Tongue (tissue), 2 donors: ENCODE data around the gene NCOR2. TPM values are rescaled to one million over a fixed set of nuclear protein-coding genes. Genes with fewer than 3 reads are reported as not detected.

Experiments used
- DNase-seq: peaks from one replicate; pipeline ENCODE4 v3.0.0-alpha.2; 2015
- total RNA-seq: library from RNA; depleted of rRNA; stranded (reverse); fragments of >200 nt; gene quantifications from one replicate; pipeline ENCODE4 v1.2.3, GENCODE V29; 2014

The NCOR2 gene
- total RNA-seq, 1 donor from 2014 or later: 147 TPM

GRCh38 chr12:124559182-124560017, 8.0 kb downstream of the NCOR2 start:
- DNase-seq: no peak

GRCh38 chr12:124558313-124558712, 9.1 kb downstream of the NCOR2 start:
- DNase-seq: no peak

DNA sequence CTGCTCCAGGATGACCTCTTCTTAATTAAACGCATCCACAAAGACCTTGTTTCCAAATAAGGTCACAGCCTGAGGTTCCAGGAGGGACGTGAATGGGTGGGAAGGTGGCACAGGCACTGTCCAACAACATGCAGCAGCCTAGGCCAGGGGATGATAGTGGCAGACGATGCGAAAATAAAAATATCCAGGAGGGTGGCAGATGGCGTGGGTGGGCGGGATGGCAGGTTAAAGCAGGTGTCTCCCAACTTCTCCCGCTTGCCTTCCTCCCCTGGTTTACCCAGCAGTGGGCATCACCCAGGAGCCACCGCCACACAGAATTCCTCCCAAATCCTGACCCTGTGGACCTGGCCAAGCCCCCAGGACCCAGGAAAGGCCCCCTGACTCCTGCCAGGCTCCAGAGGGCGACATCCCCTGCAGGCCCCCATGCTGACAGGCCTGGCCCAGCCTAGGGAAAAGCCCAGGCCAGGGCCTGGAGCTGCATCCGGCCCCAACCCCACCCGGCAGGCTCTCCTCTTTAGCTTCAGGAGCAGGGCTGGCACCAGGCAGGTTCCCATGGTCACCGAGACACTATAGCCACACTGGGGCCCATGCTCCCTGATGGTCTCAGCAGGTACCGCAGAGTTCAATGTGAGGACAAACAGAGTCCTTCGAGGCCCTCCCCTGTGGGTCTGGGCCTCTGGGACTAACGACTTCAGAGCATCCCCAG, 9.7 kb downstream of the NCOR2 start:
- DNase-seq: no peak

GRCh38 chr12:124556896-124557501, 10.4 kb downstream of the NCOR2 start:
- no peak for DNase-seq

DNA sequence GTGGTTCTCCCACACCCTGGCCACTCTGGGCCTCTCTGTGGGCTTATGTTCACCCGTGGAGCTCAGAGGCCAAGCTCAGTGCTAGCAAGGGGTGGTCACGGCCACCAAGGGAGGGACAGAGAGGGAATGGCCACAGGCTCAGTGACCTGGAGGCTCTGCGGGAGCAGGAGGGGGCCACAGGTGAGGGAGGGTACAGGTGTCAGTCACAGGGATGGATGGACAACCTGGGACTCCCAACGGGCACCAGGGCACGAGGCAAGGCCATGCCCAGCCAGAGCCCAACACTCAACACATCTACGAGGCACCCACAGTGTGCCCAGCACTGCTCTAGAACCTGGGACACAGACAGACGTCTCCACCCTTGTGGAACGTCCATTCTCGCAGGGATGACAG, 11.3 kb downstream of the NCOR2 start:
- DNase-seq: no peak

DNA sequence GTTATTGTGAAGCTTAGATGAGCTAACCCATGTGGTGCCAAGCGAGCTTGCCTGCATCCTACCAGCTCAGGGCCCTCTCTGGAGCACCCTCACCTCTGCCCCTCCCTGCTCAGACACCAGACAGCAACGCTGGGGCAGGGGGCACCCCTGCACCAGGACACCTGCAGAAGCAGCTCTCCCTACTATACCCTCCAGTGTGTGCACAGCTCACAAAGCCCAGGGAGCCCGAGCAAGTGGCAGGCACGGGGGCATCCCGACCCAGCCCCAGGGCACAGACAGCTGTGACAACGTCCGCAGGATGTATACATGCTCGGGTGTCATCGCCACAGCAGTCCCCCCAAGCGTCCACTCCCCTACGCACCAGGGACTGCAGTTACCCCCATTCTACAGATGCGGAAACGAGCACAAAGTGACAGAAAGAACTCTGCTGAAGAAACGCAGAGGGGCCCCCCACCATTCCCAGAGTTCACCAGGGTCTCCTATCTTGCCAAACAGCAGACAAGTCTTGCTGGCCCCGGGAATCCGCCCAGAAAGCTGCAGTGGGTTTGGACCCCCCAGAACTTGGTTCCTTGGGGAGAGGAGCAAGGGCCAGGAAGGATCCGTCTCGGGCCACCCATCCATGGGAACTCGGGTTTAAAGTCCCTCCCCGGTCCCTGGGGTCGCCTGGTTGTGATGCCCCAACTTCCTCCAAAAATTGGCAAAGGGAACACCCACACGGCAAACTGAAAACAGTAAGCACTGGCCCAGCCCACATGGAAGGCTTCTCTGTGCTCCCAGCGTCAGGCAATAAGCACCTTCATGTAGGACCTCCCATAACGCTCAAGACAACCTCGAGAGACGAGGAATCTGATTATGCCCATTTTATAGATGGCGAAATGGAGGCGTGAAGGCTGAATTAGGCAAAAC, 12.0 kb downstream of the NCOR2 start:
- no peak for DNase-seq

DNA sequence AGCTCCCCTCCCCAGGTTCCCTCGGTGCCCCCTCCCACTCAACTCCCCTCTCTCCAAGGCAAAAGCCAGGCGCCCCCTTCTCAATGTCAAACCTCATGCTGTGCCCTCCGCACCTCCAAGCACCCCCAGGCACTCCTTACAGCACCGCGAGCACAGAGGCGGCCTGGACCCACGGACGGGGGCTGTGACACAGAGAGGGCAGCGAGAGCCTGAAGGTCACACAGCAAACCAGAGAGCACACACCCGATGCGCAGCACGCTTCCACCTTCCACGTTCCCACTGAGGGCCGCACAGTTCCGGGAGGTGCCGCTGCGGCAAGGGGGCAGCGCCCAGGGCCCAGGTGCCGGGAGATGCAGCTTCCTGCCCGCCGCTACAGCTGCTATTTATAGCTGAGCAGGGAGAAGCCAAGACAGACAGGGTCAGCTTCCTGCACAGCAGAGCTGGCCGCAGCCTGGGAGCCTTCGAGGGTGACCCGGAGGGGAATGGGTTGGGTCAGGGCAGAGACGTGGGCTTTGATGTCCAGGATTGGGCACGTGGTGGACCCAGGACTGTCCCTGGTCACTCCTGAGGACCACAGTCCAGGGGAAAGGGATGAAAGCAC, 12.9 kb downstream of the NCOR2 start:
- DNase-seq: no peak

- no peak for DNase-seq
Observed at GRCh38 chr12:124553862-124554428, 13.5 kb downstream of the NCOR2 start.

DNA sequence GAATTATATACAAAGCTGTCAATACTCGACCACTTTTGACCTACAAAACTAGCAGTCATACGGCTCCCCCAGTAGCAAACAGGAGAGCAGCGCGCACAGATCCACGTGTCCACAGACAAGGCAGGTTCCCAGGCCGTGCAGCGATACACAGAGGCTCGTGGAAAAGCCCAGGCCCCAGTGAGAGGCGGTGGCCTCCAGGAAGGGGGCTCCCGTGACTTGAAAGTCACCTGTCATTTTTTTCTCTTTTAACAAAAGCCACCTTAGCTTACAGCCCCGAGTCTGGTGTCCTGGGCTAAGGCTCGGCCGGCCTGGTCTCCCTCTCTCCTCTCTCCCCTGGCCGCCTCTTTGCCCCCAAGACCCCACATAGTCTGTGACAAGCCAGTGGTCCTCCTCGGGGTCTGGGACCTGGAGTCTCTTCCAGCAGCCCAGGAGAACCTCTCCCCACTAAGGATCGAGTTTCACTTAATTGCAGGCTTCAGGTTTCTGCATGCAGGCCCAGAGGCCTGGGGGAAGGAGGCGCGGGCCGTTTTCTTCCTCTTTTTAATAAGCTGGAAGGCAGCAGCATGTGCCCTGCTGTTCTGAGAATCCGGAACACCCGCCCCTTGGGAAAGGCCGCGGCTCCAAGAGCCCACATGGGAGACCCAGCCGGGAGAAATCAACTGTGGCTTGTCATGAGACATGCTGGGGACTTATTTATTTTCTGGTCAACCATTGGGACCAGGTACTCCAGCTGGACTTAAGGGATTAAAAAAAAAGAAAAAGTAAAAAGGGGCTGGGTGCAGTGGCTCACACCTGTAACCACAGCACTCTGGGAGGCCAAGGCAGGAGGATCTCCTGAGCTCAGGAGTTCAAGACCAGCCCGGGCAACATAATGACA, 15.9 kb downstream of the NCOR2 start:
- peak; percentile 78 for DNase-seq

- no peak for DNase-seq
Observed at GRCh38 chr12:124550123-124551089, 17.0 kb downstream of the NCOR2 start.

DNA sequence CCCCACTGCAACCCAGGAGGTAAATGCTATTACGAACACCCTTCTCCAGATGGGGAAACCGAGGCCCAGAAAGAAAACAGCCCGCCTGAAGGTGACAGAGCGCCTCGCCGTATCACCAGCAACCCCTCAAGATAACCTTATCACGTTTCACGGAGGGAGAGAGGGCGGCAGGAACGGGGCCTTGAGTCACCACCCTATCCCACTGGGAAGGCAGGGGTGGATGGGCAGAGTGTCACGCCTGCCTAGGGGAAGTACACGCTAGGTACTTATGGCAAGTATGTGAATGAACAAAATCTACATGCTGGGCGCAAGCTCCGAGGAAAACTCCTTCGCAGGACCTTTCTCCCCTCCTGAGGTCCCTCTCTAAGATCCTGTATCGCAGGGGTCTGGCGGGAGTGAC, 17.8 kb downstream of the NCOR2 start:
- no peak for DNase-seq

DNA sequence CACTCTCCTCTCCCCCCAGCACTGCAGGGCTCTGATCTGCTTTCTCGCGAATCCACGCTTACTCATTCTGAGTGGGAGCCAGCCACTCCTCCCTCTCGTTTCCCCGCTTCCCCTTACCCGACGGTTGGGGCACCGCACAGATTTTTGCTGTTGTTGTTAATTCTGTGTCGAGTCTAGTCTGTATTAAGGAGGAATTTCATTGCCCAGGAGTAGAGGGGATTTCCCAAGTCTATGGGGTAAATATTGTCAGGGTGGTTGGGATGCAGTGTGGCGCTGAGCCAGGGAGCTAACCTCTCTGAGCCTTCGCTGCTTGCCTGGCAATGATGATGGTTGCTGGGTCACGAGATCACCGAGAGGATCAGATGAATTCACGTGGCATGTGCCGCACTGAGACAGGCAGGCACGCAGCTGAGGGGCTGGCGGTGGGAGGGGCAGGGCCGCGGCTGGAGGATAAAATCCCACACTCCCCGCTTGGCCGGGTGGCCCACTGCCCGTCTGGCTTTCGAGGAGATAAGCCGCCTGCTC, 18.5 kb downstream of the NCOR2 start:
- DNase-seq: peak; percentile 82

GRCh38 chr12:124547626-124548025, 19.8 kb downstream of the NCOR2 start:
- DNase-seq: no peak

DNA sequence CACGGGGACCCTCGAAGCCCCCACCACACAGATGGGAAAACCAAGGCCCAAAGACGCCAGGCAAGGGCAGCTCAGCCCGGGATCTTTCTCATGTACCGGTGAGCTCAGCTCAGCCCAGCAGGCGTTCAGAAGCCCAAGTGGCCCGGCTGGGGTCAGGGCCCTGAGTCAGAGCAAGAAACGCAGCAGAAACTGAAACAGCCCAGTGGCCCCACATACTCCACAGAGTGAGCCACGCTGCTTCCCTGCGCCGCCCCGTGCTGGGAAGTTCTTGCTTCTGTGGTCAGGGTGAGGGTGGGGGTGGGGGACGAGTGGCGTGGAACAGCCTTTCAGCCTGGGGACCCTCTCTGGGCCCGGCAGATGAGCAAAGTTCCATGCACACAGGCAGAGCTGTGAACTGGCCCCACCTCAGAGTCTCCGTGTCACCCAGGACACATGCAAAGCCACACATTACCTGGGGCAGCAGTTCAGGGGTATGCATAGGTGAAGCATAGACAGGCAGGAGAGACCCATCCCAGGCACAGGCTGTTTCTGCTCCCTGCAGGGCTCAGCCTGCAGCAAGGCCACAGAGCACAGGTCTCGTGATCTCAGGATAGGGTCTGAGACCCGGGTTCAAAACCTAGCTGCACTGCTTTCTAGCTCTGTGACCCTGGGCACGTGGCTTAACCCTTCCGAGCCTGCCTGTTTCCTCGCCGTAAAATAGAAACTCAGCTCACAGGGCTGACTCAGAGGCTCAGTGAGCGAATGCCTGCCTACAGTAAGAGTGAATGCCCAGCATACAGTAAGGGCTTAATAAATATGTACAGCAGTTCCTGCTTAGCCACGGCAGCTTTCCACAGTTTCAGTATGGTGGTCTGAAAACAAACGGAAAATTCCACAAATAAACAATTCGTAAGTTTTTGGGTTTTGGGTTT, 21.6 kb downstream of the NCOR2 start:
- DNase-seq: no peak

- DNase-seq: no peak
Observed at GRCh38 chr12:124544983-124545382, 22.4 kb downstream of the NCOR2 start.

DNA sequence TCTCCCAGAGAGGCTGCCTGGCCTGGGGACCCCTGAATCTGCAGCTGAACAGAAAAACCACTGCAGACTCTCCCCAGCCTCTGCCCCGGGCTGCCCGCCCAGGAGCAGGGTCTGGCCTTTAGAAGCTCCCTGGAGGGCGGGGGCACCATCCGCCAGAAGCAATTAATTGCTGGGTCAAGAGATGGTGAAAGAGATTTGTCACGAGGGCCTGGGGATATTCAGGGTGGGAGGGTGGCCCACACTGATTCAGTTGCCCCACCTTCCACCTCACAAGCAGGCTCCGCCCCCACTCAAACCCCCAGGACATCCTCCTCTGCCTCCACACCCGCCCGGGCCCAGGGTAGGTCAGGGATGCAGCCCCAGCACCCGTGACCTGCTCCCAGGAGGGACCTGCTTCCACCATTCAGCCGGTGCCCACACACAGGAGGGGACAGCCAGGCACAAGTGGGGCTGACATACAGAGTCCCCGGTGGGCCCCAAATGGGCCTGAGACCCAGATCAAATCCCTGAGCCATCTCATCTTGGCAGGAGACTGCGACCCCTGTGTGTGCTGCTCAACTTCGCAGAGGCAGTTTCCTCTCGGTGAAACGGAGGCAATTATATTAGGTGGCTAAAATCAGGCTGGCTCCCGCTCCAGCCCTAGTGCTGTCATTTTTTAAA, 23.0 kb downstream of the NCOR2 start:
- no peak for DNase-seq
